HEK293T (cell line): ENCODE data around the gene FDCSP.
"Not testable (repeated sequence)": the region's sequence is repeated elsewhere in the genome, so short reads cannot be mapped to it uniquely, and the experiment has no call there.

Experiments
- CTCF ChIA-PET: fragments of 350-600 bp; formaldehyde crosslinking; extraction: SDS; loops from one replicate; lab custom pipeline; 2021; ENCODE audit warnings: antibody characterized with exemption, inconsistent platforms; lab: Yijun Ruan, JAX
- POLR2A ChIA-PET: fragments of 350-600 bp; formaldehyde crosslinking; extraction: SDS; loops from one replicate; lab custom pipeline; 2020; ENCODE audit warnings: antibody characterized with exemption, inconsistent platforms; lab: Yijun Ruan, JAX
- DNase-seq: peaks from one replicate; pipeline ENCODE4 v3.0.0; 2012; ENCODE audit warnings: mixed read lengths; ENCODE audit errors: extremely low spot score
- ARNT ChIP-seq: fragments of 450-650 bp; IDR thresholded peaks from 2 replicates; pipeline ENCODE4 v1.6.1; 2017; ENCODE audit warnings: mild to moderate bottlenecking
- BHLHE40 ChIP-seq: fragments of 450-650 bp; IDR thresholded peaks from 2 replicates; pipeline ENCODE4 v1.6.1; 2016; ENCODE audit warnings: mild to moderate bottlenecking, moderate library complexity, borderline replicate concordance
- CTBP1 ChIP-seq: fragments of 450-650 bp; IDR thresholded peaks from 2 replicates; pipeline ENCODE4 v1.6.1; 2016; ENCODE audit warnings: borderline replicate concordance
- ELF4 ChIP-seq: fragments of 450-650 bp; IDR thresholded peaks from 2 replicates; pipeline ENCODE4 v1.6.1; 2017; ENCODE audit warnings: antibody characterized with exemption
- FOXA1 ChIP-seq: fragments of 450-650 bp; IDR thresholded peaks from 2 replicates; pipeline ENCODE4 v1.6.1; 2016; ENCODE audit warnings: mild to moderate bottlenecking
- FOXK2 ChIP-seq: fragments of 450-650 bp; IDR thresholded peaks from 2 replicates; pipeline ENCODE4 v1.6.1; 2016; ENCODE audit warnings: mild to moderate bottlenecking
- FOXM1 ChIP-seq: fragments of 450-650 bp; IDR thresholded peaks from 2 replicates; pipeline ENCODE4 v1.6.1; 2017; ENCODE audit warnings: mild to moderate bottlenecking, borderline replicate concordance
- HDGF ChIP-seq: fragments of 450-650 bp; IDR thresholded peaks from 2 replicates; pipeline ENCODE4 v1.6.1; 2017; ENCODE audit warnings: antibody characterized with exemption, borderline replicate concordance
- L3MBTL2 ChIP-seq: fragments of 450-650 bp; conservative IDR thresholded peaks from 2 replicates; pipeline ENCODE4 v1.6.1; 2016; ENCODE audit warnings: mild to moderate bottlenecking
- LEF1 ChIP-seq: fragments of 450-650 bp; IDR thresholded peaks from 2 replicates; pipeline ENCODE4 v1.6.1; 2017; ENCODE audit warnings: mild to moderate bottlenecking, borderline replicate concordance
- NFRKB ChIP-seq: fragments of 450-650 bp; IDR thresholded peaks from 2 replicates; pipeline ENCODE4 v1.6.1; 2016; ENCODE audit warnings: mild to moderate bottlenecking, moderate library complexity
- PKNOX1 ChIP-seq: fragments of 450-650 bp; IDR thresholded peaks from 2 replicates; pipeline ENCODE4 v1.6.1; 2016
- SP1 ChIP-seq: fragments of 450-650 bp; IDR thresholded peaks from 2 replicates; pipeline ENCODE4 v1.6.1; 2017
- SUZ12 ChIP-seq: fragments of 450-650 bp; IDR thresholded peaks from 2 replicates; pipeline ENCODE4 v1.6.1; 2016; ENCODE audit warnings: mild to moderate bottlenecking
- TARDBP ChIP-seq: fragments of 450-650 bp; IDR thresholded peaks from 2 replicates; pipeline ENCODE4 v1.6.1; 2016
- ZNF384 ChIP-seq: fragments of 450-650 bp; IDR thresholded peaks from 2 replicates; pipeline ENCODE4 v1.6.1; 2016

Gene FDCSP

GRCh38 chr4:70239131-70239883 lies 13.4 kb downstream of the FDCSP start:
- TF ChIP-seq LEF1 = no peak
- TF ChIP-seq HDGF = no peak
- no peak for TF ChIP-seq SP1
- TF ChIP-seq BHLHE40 = no peak
- POLR2A ChIA-PET = no interaction called here
- DNase-seq = no peak
- CTCF ChIA-PET = no interaction called here

- CTCF ChIA-PET = no interaction called here
- TF ChIP-seq FOXA1 = no peak
- TF ChIP-seq ARNT = no peak
- TF ChIP-seq TARDBP = no peak
- TF ChIP-seq CTBP1 = no peak
- TF ChIP-seq FOXK2 = no peak
- TF ChIP-seq SP1 = no peak
- no peak for TF ChIP-seq BHLHE40
- no peak for TF ChIP-seq L3MBTL2
- TF ChIP-seq ELF4 = no peak
- no peak for TF ChIP-seq SUZ12
- no peak for TF ChIP-seq PKNOX1
- no peak for TF ChIP-seq HDGF
- no peak for TF ChIP-seq ZNF384
- TF ChIP-seq NFRKB = no peak
- no peak for TF ChIP-seq FOXM1
- no peak for TF ChIP-seq LEF1
- no peak for DNase-seq
- POLR2A ChIA-PET = no interaction called here
These were observed 14.1 kb downstream of the FDCSP start for GRCh38 chr4:70239884-70240591.

- CTCF ChIA-PET, DNase-seq, POLR2A ChIA-PET: not testable (repeated sequence)
These were observed 16.4 kb downstream of the FDCSP start, which contains the start of gene CSN3 for GRCh38 chr4:70242297-70242696. Gene CSN3 (plus strand): TSS chr4:70242597. CDS start chr4:70244820, 2,223 bp downstream.

- POLR2A ChIA-PET = no interaction called here
- DNase-seq = no peak
- no peak for TF ChIP-seq TARDBP
- no peak for TF ChIP-seq SUZ12
- CTCF ChIA-PET = no interaction called here
These were observed 17.2 kb downstream of the FDCSP start for GRCh38 chr4:70243091-70243490.

GRCh38 chr4:70251250-70251944 lies 25.5 kb downstream of the FDCSP start:
- TF ChIP-seq L3MBTL2 = no peak
- no peak for TF ChIP-seq FOXA1
- TF ChIP-seq SUZ12 = no peak
- TF ChIP-seq BHLHE40 = no peak
- TF ChIP-seq PKNOX1 = no peak
- no peak for TF ChIP-seq ZNF384
- TF ChIP-seq CTBP1 = no peak
- no peak for TF ChIP-seq ARNT
- no peak for TF ChIP-seq ELF4
- TF ChIP-seq FOXK2 = no peak
- no peak for TF ChIP-seq TARDBP
- no peak for TF ChIP-seq LEF1
- no peak for TF ChIP-seq HDGF
- CTCF ChIA-PET = no interaction called here
- DNase-seq = no peak
- POLR2A ChIA-PET = no interaction called here

GRCh38 chr4:70251945-70252277 lies 26.0 kb downstream of the FDCSP start:
- DNase-seq = no peak
- ChIA-PET POLR2A (no interaction called here), CTCF (no interaction called here)
- no peak for TF ChIP-seq CTBP1
- no peak for TF ChIP-seq PKNOX1
